HepG2 (cell line): ENCODE measurements around the gene SLC2A4. TPM values are rescaled to one million over a fixed set of nuclear protein-coding genes. Genes with fewer than 3 reads are reported as not detected.

Source experiments
- DPF2 ChIP-seq: sonication (generic); formaldehyde crosslinking; IDR thresholded peaks from 2 replicates; pipeline ENCODE4 v1.4.0; 2020; ENCODE audit warnings: mild to moderate bottlenecking, low read depth, missing genetic modification reagents, borderline replicate concordance
- GPN1 ChIP-seq: sonication (generic); formaldehyde crosslinking; IDR thresholded peaks from 2 replicates; pipeline ENCODE4 v1.5.1; 2020; ENCODE audit warnings: missing genetic modification reagents, borderline replicate concordance
- HDAC6 ChIP-seq: fragments of 200-600 bp; sonication (generic); IDR thresholded peaks from 2 replicates; pipeline ENCODE4 v1.7.0; 2017; ENCODE audit warnings: mild to moderate bottlenecking, antibody characterized with exemption, low read length, low read depth
- IKZF5 ChIP-seq: IDR thresholded peaks from 2 replicates; pipeline ENCODE4 v1.6.1; 2018; ENCODE audit warnings: missing genetic modification reagents, mild to moderate bottlenecking, missing compliant biosample characterization
- NFYB ChIP-seq: sonication (generic); formaldehyde crosslinking; IDR thresholded peaks from 2 replicates; pipeline ENCODE4 v1.4.0; 2020; ENCODE audit warnings: missing genetic modification reagents
- SIX4 ChIP-seq: sonication (generic); formaldehyde crosslinking; IDR thresholded peaks from 2 replicates; pipeline ENCODE4 v1.4.0; 2020; ENCODE audit warnings: missing genetic modification reagents
- SNAPC5 ChIP-seq: sonication (generic); formaldehyde crosslinking; IDR thresholded peaks from 2 replicates; pipeline ENCODE4 v1.8.1; 2023; ENCODE audit warnings: mild to moderate bottlenecking, missing genetic modification reagents, borderline replicate concordance
- SOX5 ChIP-seq: IDR thresholded peaks from 2 replicates; pipeline ENCODE4 v1.6.1; 2016; ENCODE audit warnings: borderline replicate concordance
- ZBTB40 ChIP-seq, 2 experiments: fragments of 450-650 bp in 1 of 2; sonication (generic) in 1 of 2; formaldehyde crosslinking in 1 of 2; IDR thresholded peaks; 2 replicates each; pipeline versions ENCODE4 v1.6.1 to v1.8.0; 2016 to 2022; ENCODE audit warnings: antibody characterized with exemption in 1 of 2, mild to moderate bottlenecking in 1 of 2, missing genetic modification reagents in 1 of 2
- ZNF382 ChIP-seq: sonication (generic); formaldehyde crosslinking; IDR thresholded peaks from 2 replicates; pipeline ENCODE4 v1.5.0; 2020; ENCODE audit warnings: missing genetic modification reagents, mild to moderate bottlenecking, borderline replicate concordance
- ZNF414 ChIP-seq: sonication (generic); formaldehyde crosslinking; IDR thresholded peaks from 2 replicates; pipeline ENCODE4 v1.5.0; 2020; ENCODE audit warnings: missing genetic modification reagents
- ZNF670 ChIP-seq: sonication (generic); formaldehyde crosslinking; IDR thresholded peaks from 2 replicates; pipeline ENCODE4 v1.8.0; 2022; ENCODE audit warnings: mild to moderate bottlenecking, missing genetic modification reagents, borderline replicate concordance
- ZNF672 ChIP-seq: sonication (generic); formaldehyde crosslinking; IDR thresholded peaks from 2 replicates; pipeline ENCODE4 v1.8.1; 2022; ENCODE audit warnings: missing genetic modification reagents
- ZNF678 ChIP-seq: sonication (generic); formaldehyde crosslinking; IDR thresholded peaks from 2 replicates; pipeline ENCODE4 v1.4.0; 2020; ENCODE audit warnings: mild to moderate bottlenecking, missing genetic modification reagents
- ZNF704 ChIP-seq: sonication (generic); formaldehyde crosslinking; IDR thresholded peaks from 2 replicates; pipeline ENCODE4 v1.8.1; 2023; ENCODE audit warnings: mild to moderate bottlenecking, inconsistent platforms, moderate library complexity, missing genetic modification reagents, borderline replicate concordance
- ZNF782 ChIP-seq: sonication (generic); formaldehyde crosslinking; IDR thresholded peaks from 2 replicates; pipeline ENCODE4 v1.4.0; 2020; ENCODE audit warnings: missing genetic modification reagents, mild to moderate bottlenecking, borderline replicate concordance
- polyA plus RNA-seq, 8 experiments: library from polyadenylated mRNA; depleted of rRNA in 3 of 8; stranded (reverse) in 7 of 8; unstranded in 1 of 8; fragments of >200 nt; fragmentation: Illumina TruSeq in 4 of 8; extraction: Trizol in 4 of 8; gene quantifications; 2 replicates each; pipeline versions ENCODE4 v1.2.1 to v1.2.3, GENCODE V29; 2011 to 2016; ENCODE audit warnings: low read depth in 4 of 8, missing spikeins in 1 of 8, mixed read lengths in 1 of 8; ENCODE audit not compliant: insufficient read depth in 1 of 8
- total RNA-seq, 5 experiments: library from RNA; depleted of rRNA; stranded (reverse); fragments of >200 nt; fragmentation: Illumina TruSeq; extraction: Trizol; gene quantifications; 2 replicates each; pipeline ENCODE4 v1.2.3, GENCODE V29; 2016; ENCODE audit warnings: low read depth in 1 of 5

SLC2A4 gene
- total and polyA plus RNA-seq, 2 of the 13 experiments (the other 11 are each of a cell fraction or from before 2014, with no cell fraction given), result 4.9 to 5.8 TPM

- TF ChIP-seq ZBTB40 (IDR thresholded peaks at IDR 0.05) (no peak), ZBTB40 (CRISPR knock-in tag; IDR thresholded peaks at IDR 0.05) (0 out of 2 replicates have a peak, but pooled peaks have one; percentile 56), ZNF782 (CRISPR knock-in tag) (no peak), SNAPC5 (CRISPR knock-in tag) (no peak), SOX5 (peak; percentile 73), IKZF5 (peak; percentile 64), HDAC6 (no peak), ZNF704 (CRISPR knock-in tag) (no peak), ZNF382 (CRISPR knock-in tag) (no peak), DPF2 (CRISPR knock-in tag) (no peak), ZNF414 (no peak; the same call in 1 of the 2 replicates), SIX4 (CRISPR knock-in tag) (no peak; the same call in 1 of the 2 replicates), ZNF678 (no peak; the same call in 1 of the 2 replicates), GPN1 (no peak), ZNF672 (CRISPR knock-in tag) (no peak), ZNF670 (no peak; the same call in 1 of the 2 replicates), NFYB (CRISPR knock-in tag) (peak; percentile 46)
Observed at GRCh38 chr17:7242717-7243452, 38.6 kb upstream of the SLC2A4 start (continued).
